HG02973 (cell line): ENCODE measurements around the gene PDLIM4.

Experiments used
- ATAC-seq: cut with Tn5 transposase; IDR thresholded peaks from one replicate; pipeline ENCODE4 v1.9.1; 2021; ENCODE audit warnings: moderate library complexity; ENCODE audit not compliant: unreplicated experiment

The PDLIM4 gene

DNA sequence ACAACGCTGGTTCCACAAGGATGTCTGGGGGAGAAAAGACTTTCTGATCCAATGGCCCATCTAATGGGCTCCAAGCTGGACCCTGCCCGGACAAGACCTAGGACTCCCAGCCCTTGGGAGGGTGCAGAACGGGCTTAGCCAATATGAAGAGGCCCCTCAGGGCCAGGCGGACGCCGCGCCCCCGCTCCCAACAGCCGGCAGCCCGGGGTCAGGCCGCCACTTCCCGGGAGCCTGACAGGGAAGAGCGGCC is 30.3 kb upstream of the PDLIM4 start:
- no peak for ATAC-seq

DNA sequence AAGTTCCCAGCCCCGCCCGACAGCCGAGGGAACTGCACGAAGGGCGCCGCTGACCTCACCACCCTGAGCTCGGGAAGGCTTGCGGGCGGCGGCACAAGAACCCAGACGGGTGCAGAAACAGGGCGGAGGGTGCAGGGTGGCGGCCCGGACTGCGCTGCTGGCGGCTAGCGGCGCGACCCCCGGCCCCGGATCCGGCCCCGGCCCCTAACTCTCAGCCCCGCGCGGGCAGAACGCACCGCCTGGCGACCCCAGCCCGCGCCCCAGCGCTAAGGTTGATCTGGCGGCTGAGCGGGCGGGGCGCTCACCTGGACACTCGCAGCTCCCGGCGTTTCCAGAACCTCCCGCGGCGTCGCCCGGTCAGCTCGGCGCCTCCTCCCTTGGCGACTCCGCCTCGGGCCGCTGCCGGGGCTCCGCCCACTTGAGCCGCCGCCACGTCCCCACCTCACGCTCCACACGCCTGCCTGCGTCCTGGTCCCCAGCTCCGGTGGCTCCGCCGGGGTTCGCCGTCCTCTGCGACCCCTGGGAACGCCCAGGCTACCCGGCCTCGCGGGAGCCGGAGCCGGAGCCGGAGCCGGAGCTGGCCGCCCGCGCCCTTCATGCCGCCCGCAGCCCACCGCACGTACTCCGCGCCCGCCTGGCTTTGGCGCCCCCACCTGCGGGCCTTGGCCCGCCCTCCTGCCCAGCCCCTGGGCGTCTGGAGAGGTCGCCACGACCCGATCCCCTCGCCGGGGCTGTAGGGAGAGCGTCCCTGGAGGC is 29.8 kb upstream of the PDLIM4 start, which contains the start of gene P4HA2:
Gene P4HA2 (minus strand): TSS at position 369 of the 756 bp plus-strand sequence. CDS start 9,227 bp downstream, outside the sequence.
- peak; percentile 85 for ATAC-seq

DNA sequence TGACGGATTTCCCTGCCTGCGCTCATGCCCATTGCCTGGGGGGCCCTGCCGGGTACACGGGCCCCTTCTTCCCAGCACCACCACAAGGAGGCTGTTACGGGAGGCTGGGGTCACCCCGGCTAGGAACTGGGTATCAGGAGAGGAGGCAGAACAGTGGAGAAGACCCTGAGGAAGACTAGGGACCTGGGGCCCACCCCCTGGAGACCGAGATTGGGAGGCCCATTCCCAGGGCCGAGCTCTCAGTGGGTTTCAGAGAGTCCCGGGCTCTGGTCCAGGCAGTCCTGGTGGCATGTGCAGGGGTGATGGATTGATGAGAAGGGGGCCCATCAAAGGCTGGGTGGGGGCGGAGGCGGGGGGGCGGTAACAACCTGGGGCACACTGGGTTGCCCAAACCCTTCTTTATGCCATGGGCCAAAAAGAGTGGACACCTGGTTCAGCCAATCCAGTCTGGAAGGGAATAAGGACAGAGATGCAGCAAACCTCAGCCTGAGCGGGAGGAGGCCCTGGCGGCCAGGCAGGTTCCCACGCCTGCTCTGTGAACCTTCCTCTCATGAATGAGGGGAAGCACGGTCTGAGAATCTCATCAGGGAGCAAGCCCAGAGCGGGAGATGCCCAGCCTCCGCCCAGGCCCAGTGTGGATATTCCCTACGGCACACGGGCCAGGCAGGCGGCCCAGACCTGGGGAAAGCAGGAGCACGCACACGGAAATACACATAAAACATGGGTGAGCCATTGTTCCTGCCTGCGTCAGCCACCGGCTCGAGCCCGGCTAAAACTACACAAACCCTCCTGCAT is 29.1 kb upstream of the PDLIM4 start:
- no peak for ATAC-seq

DNA sequence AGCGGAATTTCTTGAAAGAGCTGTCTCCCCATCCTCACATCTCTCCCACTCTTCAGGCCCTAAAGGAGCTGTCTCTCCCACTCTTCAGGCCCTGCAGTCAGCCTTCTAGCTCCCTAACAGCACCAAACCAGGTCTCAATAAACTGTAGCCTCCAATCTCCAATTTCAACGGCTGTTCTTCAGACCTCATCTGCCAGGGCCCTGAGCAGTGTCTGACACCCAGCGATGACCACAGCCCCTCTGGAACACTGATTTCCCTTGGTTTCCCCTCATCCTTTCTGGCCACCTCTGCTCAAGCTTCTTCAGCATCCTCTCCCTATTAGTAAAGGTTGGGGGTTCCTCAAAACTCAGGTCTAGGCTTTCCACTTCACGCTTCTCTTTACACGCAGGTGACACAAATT is 28.3 kb upstream of the PDLIM4 start:
- no peak for ATAC-seq

DNA sequence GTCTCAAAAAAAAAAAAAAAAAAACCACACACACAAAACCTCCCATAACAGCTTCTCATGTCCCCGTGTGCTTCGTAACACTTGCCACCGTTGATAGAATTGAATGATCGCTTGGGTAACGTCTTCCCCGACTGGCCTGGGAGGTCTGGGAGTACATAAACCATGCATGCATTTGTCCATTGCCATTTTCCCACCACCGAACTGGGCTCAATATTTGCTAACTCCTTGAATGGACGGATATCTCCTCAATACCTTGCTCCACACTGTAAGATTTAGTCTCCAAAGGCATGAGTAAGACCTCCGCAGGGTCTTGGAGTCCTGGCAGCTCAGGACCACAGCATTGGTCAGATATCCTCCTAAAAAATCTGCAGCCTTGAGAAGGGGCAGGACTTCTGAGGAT is 26.6 kb upstream of the PDLIM4 start:
- no peak for ATAC-seq

DNA sequence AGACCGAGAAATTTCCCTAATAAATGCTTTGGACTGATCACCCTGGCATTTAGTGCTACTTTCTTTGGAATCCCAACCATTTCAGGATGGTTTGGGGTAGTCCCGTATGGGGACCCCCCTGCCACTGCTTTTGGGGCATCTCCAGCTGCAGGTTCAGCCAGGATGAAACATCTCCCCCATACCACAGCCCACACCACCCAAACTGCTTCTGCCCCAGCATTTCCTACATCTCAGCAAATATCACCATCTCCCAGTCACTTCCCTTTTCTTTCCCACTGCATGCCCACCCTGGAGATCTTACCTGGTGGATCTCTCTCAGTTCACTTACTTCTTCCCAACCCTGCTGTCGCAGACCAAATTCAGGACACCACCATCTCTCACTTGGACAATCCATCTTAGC is 25.0 kb upstream of the PDLIM4 start:
- no peak for ATAC-seq

DNA sequence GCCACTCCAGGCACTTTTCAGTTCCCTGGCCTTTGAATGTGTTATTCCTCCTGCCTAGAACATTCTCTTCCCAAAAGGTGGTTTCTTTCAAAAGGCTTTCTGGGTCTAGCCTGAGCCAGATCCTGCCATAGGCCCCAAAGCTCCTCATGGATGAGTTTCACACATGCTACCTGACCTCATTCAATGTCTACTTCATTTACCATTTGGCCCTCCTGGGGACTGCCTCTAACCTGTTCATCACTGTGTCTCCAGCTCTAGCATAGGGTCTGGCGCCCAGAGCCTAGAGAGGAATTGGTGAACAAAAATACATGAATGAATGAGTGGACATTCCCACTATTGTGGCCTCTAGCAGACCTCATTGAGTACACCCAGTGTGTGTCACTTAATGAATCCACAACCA is 24.4 kb upstream of the PDLIM4 start:
- no peak for ATAC-seq

DNA sequence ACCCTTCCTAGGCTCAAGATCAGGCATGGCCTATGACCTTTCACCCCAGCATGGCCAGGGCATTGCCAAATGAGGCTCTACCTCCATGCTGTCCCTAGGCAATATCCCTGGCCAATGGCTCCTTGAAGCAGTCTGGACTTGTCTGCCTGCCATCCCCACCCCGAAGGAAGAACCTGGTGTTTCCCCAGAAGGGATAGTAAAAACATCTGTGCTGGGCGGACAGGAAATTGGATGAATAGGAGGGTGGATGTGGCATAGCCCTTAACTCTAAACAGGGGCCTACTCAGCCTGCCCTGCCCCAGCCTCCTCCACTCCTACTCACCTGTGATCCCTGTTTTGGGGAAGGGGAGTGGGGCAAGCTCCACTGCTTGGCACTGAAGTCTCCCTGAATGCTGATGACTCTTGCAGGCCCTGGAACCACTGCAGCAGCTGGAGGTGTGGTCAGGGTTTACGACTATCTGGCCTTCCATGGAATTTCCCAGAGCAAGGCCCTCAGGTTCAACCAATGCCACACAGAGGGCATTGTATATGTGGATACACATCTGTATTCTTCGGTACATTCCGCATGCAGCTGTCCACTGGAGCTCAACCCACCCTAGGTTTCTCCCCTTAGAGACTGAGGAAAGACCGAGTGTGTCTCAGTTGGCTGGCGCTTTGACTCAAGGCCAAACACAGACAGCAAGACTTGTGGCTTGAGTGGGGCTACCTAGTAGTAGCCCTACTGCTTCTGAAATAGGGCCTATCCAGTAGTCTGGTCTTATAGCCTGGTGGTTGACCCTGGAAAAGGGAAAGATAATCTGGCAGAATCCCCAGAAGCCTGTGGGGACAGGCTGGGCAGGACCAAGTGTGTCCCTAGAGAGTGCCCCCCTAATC is 23.4 kb upstream of the PDLIM4 start:
- no peak for ATAC-seq

DNA sequence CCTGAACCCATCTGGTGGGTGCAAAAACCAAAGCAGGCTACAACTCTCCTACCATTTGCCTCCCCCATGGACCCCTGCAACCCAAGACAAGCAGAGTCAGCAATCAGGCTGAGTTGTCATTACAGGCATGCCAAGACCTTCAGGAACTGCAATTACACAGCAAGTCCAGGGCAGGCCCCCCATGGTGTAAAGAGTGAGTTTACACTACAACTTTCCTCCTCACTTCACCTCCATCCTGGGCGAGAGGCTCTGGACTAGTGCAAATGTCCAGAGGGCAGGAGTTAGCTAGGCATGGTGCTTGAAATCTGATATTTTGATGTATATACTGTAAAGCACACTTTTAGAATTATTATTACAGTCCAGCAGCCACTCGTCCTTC is 22.8 kb upstream of the PDLIM4 start:
- ATAC-seq, result no peak

DNA sequence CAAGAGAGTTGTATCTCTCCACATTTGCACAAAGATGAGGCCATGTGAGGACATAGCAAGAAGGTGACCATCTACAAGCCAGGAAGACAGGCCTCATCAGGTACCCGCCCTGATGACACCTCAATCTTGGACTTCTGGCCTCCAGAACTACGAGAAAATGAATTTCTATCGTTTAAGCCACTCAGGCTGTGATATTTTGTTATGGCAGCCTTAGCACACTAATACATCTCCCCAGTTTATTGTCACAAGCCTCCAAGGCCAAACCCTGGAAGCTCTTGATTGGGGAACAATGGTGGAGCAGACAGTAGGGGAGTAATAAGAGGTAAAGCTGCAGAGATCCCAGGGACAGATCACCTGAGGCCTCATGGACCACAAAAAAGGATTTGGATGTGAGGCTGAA is 22.2 kb upstream of the PDLIM4 start:
- ATAC-seq, result no peak

DNA sequence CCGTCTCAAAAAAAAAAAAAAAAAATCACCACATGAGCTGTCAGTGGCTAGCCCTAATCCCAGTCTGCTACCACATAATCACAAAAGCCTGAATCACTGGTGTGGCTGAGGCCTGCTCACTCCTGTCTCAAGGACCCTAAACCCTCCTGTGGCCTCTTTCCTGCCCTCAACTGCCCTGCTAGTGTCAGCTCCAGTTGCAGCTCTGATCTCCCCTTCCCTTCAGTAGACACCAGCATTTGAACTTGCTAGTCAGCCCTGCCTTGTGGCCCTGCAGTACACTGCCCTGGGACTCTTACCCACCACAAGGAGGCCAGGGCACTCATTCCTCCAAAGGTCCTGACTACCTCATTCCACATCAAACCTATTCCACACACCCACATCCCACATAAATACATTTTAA is 20.4 kb upstream of the PDLIM4 start:
- ATAC-seq, result no peak

DNA sequence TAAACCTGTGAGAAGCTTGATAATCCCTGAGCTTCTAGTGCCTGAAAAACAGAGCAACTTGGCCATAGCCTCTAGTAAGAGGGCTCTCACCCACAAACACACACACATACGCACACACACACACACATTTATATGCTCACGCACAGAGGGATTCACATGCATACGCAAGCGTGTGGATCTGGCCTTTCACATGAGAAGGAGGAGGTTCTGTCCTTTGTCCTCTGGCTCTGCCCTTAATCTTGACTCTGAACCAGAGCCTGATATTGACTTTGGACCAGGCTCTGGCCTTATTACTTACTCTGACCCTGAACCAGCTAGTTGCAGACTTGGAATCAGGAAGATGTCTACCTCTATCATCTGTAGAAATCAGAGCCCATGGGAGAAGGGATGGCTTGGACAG is 19.8 kb upstream of the PDLIM4 start:
- no peak for ATAC-seq

DNA sequence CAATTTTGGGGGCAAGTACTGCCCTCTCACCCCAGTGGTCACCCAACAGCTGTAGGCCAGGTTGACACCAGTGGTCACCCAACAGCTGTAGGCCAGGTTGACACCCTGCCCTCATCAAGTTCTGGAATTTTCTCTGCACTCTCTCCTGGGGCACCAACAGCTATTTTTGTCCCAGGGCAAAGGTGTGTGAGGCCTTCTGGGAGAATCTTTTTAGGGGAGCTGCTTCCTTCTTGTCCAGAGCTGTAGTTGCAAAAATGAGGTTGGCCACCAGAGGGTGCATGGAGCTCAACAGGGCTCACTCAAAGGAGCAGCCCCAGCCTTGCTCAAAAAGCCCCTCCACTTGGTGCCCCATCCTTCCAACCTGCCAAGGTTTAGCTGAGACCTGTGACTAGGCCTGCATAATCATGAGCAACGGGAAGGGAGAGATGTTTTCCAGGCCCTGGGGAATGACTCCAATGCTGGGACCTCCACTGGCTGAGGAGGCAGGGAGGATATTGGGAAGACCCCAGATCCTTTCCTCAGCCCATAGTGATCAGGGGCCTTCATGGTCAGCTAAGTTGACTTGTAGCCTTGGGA is 19.2 kb upstream of the PDLIM4 start:
- ATAC-seq, result peak; percentile 60

DNA sequence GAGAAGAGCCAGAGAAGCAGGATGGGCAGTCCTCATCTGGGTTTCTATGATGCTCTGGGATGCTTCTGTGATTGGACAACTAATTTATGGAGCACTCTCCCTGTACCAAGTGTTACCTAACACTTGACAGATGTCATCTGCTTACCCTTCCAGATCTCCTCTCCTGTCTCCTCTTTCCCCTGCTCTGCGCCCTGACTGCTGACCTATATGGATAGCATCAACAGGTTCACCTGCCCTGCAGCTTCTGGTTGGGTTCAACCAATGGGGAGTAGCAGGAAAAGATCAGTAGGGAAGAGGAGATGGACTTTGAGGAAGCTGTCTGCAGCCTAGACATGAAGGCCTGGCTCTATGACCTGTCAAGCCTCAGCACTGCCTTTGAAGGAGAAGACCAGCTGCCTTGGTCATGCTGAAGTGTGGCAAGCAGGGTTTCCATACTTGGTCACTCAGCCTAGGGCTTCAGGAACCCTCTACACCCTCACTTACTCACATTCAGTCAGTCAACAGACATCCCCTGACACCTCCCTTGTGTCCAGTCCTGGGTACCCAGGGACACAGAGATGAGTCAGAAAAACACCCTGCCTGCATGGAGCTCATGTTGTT is 18.5 kb upstream of the PDLIM4 start:
- no peak for ATAC-seq

DNA sequence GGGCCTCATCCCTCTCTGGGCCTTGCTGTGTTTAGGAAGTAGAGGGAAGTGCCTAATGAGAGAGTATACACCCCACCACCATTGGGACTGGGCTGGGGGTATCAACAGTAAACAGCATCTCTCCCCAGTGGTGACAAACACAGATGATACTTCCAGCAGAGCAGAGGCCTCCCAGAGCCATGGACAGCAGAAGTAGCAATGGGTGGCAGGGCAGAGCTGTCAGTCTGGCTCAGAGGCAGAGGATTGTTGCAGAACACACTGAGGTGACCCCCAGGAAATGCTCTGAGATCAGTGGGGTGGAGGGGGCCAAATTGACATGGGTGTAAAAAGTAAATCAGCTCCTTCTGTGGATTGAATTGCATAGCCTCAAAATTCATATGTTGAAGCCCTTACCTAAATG is 17.7 kb upstream of the PDLIM4 start:
- ATAC-seq, result no peak

DNA sequence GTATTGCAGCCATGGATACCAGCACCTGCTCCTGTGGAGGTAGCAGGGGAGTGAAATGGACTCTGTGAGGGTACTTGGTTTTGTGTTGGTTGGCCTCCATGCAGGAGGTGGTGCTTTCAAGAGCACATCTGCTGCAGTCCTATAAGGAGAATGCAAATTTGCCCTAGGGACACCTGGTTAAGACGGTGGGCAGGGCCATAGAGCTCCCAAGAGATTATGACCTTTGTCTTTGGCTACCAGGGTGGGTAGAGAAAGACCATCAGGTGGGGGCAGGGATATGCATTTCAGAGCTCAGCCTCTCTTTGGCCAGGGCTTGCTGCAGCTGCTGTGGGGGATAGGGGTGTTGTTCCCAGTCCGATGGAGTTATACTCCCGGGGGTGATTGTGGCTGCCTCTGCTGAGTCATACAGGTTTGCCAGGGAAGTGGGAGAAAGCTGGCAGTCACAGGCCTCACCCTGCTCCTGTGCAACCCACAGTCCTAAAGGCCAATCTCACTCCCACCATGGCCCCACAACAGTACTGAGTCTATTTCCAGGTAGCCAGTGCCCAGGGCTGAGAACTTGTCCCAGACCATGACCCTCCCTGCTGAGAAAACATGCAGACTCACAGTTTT is 14.0 kb upstream of the PDLIM4 start:
- no peak for ATAC-seq

DNA sequence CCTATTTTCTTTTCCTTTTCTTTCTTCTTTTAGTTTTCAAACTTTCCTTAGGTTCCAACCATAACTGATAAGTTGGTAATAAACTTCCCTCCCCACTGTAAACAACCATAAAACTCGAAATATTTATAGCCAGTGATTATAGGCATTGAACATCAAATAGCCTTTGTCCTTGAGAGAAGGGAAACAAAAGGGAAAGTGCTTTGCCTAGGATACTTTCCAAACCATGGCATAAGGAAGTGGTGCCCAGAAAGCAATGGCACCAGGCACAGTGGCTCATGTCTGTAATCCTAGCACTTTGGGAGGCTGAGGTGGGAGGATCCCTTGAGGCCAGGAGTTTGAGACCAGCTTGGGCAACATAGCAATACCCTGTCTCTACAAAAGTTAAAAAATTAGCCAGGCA is 11.9 kb upstream of the PDLIM4 start:
- ATAC-seq, result no peak

DNA sequence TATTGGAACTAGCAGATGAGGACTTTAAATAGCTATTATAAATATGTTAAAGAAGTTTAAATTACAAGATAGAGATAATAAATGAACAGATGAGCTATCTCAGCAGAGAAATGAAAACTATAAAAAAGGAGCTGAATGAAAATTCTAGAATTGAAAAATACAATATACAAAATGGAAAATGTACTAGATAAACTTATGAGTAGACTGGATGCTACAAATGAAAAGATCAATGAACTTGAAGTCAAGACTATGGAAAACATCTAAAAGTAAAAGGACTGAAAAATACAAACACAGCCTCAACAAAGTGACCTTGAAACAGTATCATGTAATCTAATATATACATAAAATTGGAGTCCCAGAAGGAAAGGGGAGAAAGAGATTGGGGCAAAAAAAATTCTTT is 10.7 kb upstream of the PDLIM4 start:
- no peak for ATAC-seq

DNA sequence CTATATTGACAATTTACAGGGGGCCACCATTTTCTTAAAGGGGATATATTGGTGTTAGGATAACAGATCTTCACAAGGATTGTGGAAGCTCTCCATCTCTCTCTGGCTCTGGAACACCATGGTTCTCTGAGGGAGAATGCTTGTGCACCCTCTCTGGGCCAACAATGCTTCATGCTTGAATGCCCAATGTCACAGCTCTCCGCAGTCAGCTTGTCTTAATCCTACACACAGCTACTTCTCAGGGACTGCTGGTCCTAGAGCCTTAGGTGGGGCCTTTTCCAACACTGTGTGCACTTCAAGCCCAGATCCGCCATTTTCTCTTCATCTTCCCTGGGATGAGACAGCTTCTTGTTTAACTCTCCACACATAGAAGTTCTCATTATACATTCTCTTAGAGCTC is 6.9 kb upstream of the PDLIM4 start:
- no peak for ATAC-seq

DNA sequence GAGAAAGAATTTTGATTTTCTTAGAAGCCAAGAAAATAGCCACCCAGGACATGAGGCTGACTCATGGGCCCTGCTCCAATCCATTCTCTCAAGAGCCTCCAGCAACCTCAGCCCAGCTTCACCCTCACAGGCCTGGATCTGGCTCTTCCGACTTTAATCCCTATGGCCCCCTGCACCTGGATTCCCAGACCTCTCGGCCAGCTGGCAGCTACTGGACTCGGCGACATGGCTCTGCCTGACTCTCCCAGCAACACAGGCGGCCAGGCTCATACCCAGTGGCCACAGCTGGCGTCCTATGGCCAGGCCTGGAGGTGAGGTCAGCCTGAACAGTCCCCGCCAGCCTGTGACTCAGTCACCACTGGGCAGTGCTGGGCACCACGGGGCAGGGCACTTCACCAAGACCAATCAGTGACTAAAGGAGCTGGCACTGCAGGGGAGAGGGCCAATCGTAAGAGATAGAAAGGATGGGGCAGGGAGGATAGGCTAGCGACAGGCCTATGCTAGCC is 6.2 kb upstream of the PDLIM4 start:
- no peak for ATAC-seq
